GM23338 (cell line): ENCODE results near the gene DLG2. TPM values are rescaled to one million over a fixed set of nuclear protein-coding genes. Genes with fewer than 3 reads are reported as not detected.

Experiments used
- ATAC-seq: fragments of 200-7000 bp; cut with Tn5 transposase; 3 replicates; pipeline ENCODE4 v1.9.1; 2020
- DNase-seq: peaks from one replicate; pipeline ENCODE4 v3.0.0-alpha.2; 2015; ENCODE audit warnings: low spot score
- H2AFZ ChIP-seq: fragments of 200-600 bp; sonication (generic); 2 replicates; pipeline ENCODE4 v1.8.0; 2016; ENCODE audit warnings: antibody characterized with exemption, mild to moderate bottlenecking, moderate library complexity
- H3F3A ChIP-seq: fragments of 200-600 bp; sonication (generic); replicated peaks from 2 replicates; pipeline ENCODE4 v1.8.0; 2017; ENCODE audit warnings: antibody characterized with exemption, mixed run types, low read depth
- H3K27ac ChIP-seq: fragments of 200-600 bp; sonication (generic); 2 replicates; pipeline ENCODE4 v1.6.1; 2016; ENCODE audit warnings: low read depth
- H3K27me3 ChIP-seq: fragments of 200-600 bp; sonication (generic); 2 replicates; pipeline ENCODE4 v1.8.0; 2016; ENCODE audit warnings: mild to moderate bottlenecking, mixed run types, moderate library complexity; ENCODE audit not compliant: insufficient read depth
- H3K36me3 ChIP-seq: fragments of 200-600 bp; sonication (generic); 2 replicates; pipeline ENCODE4 v1.8.0; 2016; ENCODE audit warnings: mild to moderate bottlenecking; ENCODE audit not compliant: insufficient read depth
- H3K4me1 ChIP-seq: fragments of 200-600 bp; sonication (generic); 2 replicates; pipeline ENCODE4 v1.8.0; 2016; ENCODE audit warnings: mild to moderate bottlenecking, moderate library complexity; ENCODE audit not compliant: insufficient read depth
- H3K4me2 ChIP-seq: fragments of 200-600 bp; sonication (generic); 2 replicates; pipeline ENCODE4 v1.7.1; 2017; ENCODE audit warnings: mixed run types
- H3K4me3 ChIP-seq: fragments of 200-600 bp; sonication (generic); 2 replicates; pipeline ENCODE4 v1.6.1; 2016; ENCODE audit warnings: mixed run types
- H3K79me2 ChIP-seq: fragments of 200-600 bp; sonication (generic); replicated peaks from 2 replicates; pipeline ENCODE4 v1.8.0; 2017; ENCODE audit warnings: mild to moderate bottlenecking; ENCODE audit not compliant: insufficient read depth
- H3K9me2 ChIP-seq: fragments of 200-600 bp; sonication (generic); 2 replicates; pipeline ENCODE4 v1.8.0; 2017; ENCODE audit not compliant: insufficient read depth
- H4K20me1 ChIP-seq: fragments of 200-600 bp; sonication (generic); replicated peaks from 2 replicates; pipeline ENCODE4 v1.8.0; 2017; ENCODE audit warnings: mild to moderate bottlenecking; ENCODE audit not compliant: insufficient read depth
- H3K27ac Mint-ChIP-seq: 2 replicates; pipeline ENCODE4 v1.8.0; 2020; ENCODE audit warnings: inconsistent platforms, mild to moderate bottlenecking, moderate library complexity, mixed read lengths
- H3K27me3 Mint-ChIP-seq: 3 replicates; pipeline ENCODE4 v1.8.0; 2022; ENCODE audit warnings: low read depth, mild to moderate bottlenecking, moderate library complexity, mixed read lengths, inconsistent platforms; ENCODE audit not compliant: insufficient read depth, poor library complexity
- H3K36me3 Mint-ChIP-seq: 3 replicates; pipeline ENCODE4 v1.8.0; 2021; ENCODE audit warnings: low read depth, mild to moderate bottlenecking, inconsistent platforms, moderate library complexity, mixed read lengths
- H3K4me1 Mint-ChIP-seq: 3 replicates; pipeline ENCODE4 v1.8.0; 2020; ENCODE audit warnings: mild to moderate bottlenecking, inconsistent platforms, mixed read lengths
- H3K4me3 Mint-ChIP-seq: 3 replicates; pipeline ENCODE4 v1.8.0; 2021; ENCODE audit warnings: moderate library complexity, mild to moderate bottlenecking, inconsistent platforms, mixed read lengths
- H3K9me3 Mint-ChIP-seq: 3 replicates; pipeline ENCODE4 v1.8.0; 2020; ENCODE audit warnings: moderate library complexity, mild to moderate bottlenecking, inconsistent platforms, mixed read lengths
- CREB1 ChIP-seq: fragments of 250-450 bp; sonication (Bioruptor Pico); IDR thresholded peaks from 2 replicates; pipeline ENCODE4 v1.5.0; 2020; ENCODE audit warnings: low read depth, mild to moderate bottlenecking, moderate library complexity
- CTCF ChIP-seq, 2 experiments: fragments of 200-600 bp in 1 of 2; sonication (generic) in 1 of 2; conservative IDR thresholded peaks; 2 replicates each; pipeline versions ENCODE4 v1.5.1 to v1.6.1; 2016 to 2017; ENCODE audit warnings: antibody characterized with exemption in 2 of 2, low read depth in 2 of 2, mild to moderate bottlenecking in 2 of 2, moderate library complexity in 1 of 2
- ETS1 ChIP-seq: IDR thresholded peaks from 2 replicates; pipeline ENCODE4 v1.6.1; 2016; ENCODE audit warnings: antibody characterized with exemption
- EZH2 ChIP-seq: fragments of 200-600 bp; sonication (generic); IDR thresholded peaks from one replicate; pipeline ENCODE4 v1.8.0; 2017; ENCODE audit warnings: antibody characterized with exemption, mild to moderate bottlenecking, low read depth; ENCODE audit not compliant: unreplicated experiment
- EZH2phosphoT487 ChIP-seq: fragments of 200-600 bp; sonication (generic); IDR thresholded peaks from one replicate; pipeline ENCODE4 v1.8.1; 2018; ENCODE audit warnings: antibody characterized with exemption; ENCODE audit not compliant: unreplicated experiment
- NANOG ChIP-seq: IDR thresholded peaks from 2 replicates; pipeline ENCODE4 v1.6.1; 2016; ENCODE audit warnings: antibody characterized with exemption, borderline replicate concordance
- POLR2AphosphoS5 ChIP-seq: IDR thresholded peaks from 2 replicates; pipeline ENCODE4 v1.6.1; 2016; ENCODE audit warnings: antibody characterized with exemption, low read depth
- ZNF114 ChIP-seq: fragments of 250-450 bp; sonication (Bioruptor Pico); IDR thresholded peaks from 2 replicates; pipeline ENCODE4 v1.5.0; 2020; ENCODE audit warnings: mild to moderate bottlenecking, moderate library complexity
- ZNF462 ChIP-seq: fragments of 250-450 bp; sonication (Bioruptor Pico); IDR thresholded peaks from 2 replicates; pipeline ENCODE4 v1.5.0; 2020; ENCODE audit warnings: mild to moderate bottlenecking, moderate library complexity
- polyA plus RNA-seq: library from polyadenylated mRNA; unstranded; fragments of >200 nt; fragmentation: Nextera tagmentation; extraction: Ambion mirVana; gene quantifications from 2 replicates; pipeline ENCODE4 v1.2.1, GENCODE V29; 2016
- total RNA-seq: library from RNA; depleted of rRNA; stranded (reverse); fragments of >200 nt; shearing (Covaris generic); gene quantifications from 2 replicates; pipeline ENCODE4 v1.2.3, GENCODE V29; 2014

Gene DLG2
- total and polyA plus RNA-seq, 2 experiments from 2014 or later, result 19.8 to 21.5 TPM

GRCh38 chr11:83441601-83442000, 2185.5 kb downstream of the DLG2 start (continued):
- TF ChIP-seq CTCF (conservative IDR thresholded peaks at IDR 0.05; ENCODE audit: low read depth in 2 of 2), result no peak
- TF ChIP-seq EZH2, result no peak

GRCh38 chr11:83441171-83441570, 2186.0 kb downstream of the DLG2 start:
- H3F3A ChIP-seq, result no peaks in the 10 kb centered on the region
- H2AFZ ChIP-seq, result no peak overlapping the region; the same call in 1 of the 2 replicates
- no peaks in the 10 kb centered on the region for H3K9me3 Mint-ChIP-seq
- H3K4me1 Mint-ChIP-seq, result peaks cover 8% of the 10 kb centered on the region
- H3K27me3 Mint-ChIP-seq, result peaks cover 2% of the 10 kb centered on the region
- ATAC-seq, result no peak
- TF ChIP-seq EZH2phosphoT487 (no peak), CREB1 (CRISPR knock-in tag) (no peak), CTCF (conservative IDR thresholded peaks at IDR 0.05; ENCODE audit: low read depth in 2 of 2) (peak in 1 of 2 experiments; percentile 29; a peak in 2 of 4 replicates), ZNF462 (CRISPR knock-in tag) (no peak), NANOG (no peak), POLR2AphosphoS5 (no peak), ETS1 (no peak), ZNF114 (CRISPR knock-in tag) (no peak)
- no peak overlapping the region for H3K4me3 ChIP-seq
- no peak overlapping the region for H3K27ac ChIP-seq
- no peaks in the 10 kb centered on the region for H4K20me1 ChIP-seq
- H3K27me3 ChIP-seq, result no peaks in the 10 kb centered on the region
- H3K27ac Mint-ChIP-seq, result no peak overlapping the region
- 0 out of 2 replicates have a peak overlapping the region, but pooled peaks have one; percentile 58 for H3K4me2 ChIP-seq
- H3K4me1 ChIP-seq, result peaks cover 5% of the 10 kb centered on the region; the same call in 1 of the 2 replicates
- H3K9me2 ChIP-seq, result no peaks in the 10 kb centered on the region
- H3K79me2 ChIP-seq, result no peaks in the 10 kb centered on the region
- no peaks in the 10 kb centered on the region for H3K36me3 Mint-ChIP-seq
- DNase-seq, result peak; percentile 64
- no peaks in the 10 kb centered on the region for H3K36me3 ChIP-seq
- no peak overlapping the region for H3K4me3 Mint-ChIP-seq
